HAP-1 (cell line): Measurements from ENCODE around the gene SELPLG.
A peak's percentile ranks its signal among the peaks of the same experiment; 100 is the strongest.
"Not testable (repeated sequence)": the region's sequence is repeated elsewhere in the genome, so short reads cannot be mapped to it uniquely, and the experiment has no call there.

ENCODE experiments used
- DNase-seq, 2 experiments: peaks; one replicate each; pipeline ENCODE4 v3.0.0-alpha.2; 2016 to 2020; ENCODE audit warnings: low spot score in 2 of 2
- H3K27me3 ChIP-seq: fragments of 250-450 bp; sonication (Bioruptor Pico); 2 replicates; pipeline ENCODE4 v1.5.1; 2020; ENCODE audit warnings: low read depth, mild to moderate bottlenecking, moderate library complexity
- H3K36me3 ChIP-seq: fragments of 250-450 bp; sonication (Bioruptor Pico); replicated peaks from 2 replicates; pipeline ENCODE4 v1.5.1; 2020; ENCODE audit warnings: mild to moderate bottlenecking
- H3K4me1 ChIP-seq: fragments of 250-450 bp; sonication (Bioruptor Pico); 2 replicates; pipeline ENCODE4 v1.5.1; 2020; ENCODE audit warnings: mild to moderate bottlenecking
- H3K4me3 ChIP-seq: fragments of 250-450 bp; sonication (Bioruptor Pico); 2 replicates; pipeline ENCODE4 v1.5.1; 2020; ENCODE audit warnings: mild to moderate bottlenecking, moderate library complexity
- H3K9me3 ChIP-seq: fragments of 250-450 bp; sonication (Bioruptor Pico); 2 replicates; pipeline ENCODE4 v1.5.1; 2020; ENCODE audit warnings: mild to moderate bottlenecking, moderate library complexity
- in situ Hi-C: fragments of 300-500 bp; cut with MboI; formaldehyde crosslinking; loops from 3 replicates; pipeline ENCODE4 v1.14.3; 2020; ENCODE audit warnings: low sequenced_read_pairs, inconsistent platforms, mixed read lengths

The SELPLG gene

DNA sequence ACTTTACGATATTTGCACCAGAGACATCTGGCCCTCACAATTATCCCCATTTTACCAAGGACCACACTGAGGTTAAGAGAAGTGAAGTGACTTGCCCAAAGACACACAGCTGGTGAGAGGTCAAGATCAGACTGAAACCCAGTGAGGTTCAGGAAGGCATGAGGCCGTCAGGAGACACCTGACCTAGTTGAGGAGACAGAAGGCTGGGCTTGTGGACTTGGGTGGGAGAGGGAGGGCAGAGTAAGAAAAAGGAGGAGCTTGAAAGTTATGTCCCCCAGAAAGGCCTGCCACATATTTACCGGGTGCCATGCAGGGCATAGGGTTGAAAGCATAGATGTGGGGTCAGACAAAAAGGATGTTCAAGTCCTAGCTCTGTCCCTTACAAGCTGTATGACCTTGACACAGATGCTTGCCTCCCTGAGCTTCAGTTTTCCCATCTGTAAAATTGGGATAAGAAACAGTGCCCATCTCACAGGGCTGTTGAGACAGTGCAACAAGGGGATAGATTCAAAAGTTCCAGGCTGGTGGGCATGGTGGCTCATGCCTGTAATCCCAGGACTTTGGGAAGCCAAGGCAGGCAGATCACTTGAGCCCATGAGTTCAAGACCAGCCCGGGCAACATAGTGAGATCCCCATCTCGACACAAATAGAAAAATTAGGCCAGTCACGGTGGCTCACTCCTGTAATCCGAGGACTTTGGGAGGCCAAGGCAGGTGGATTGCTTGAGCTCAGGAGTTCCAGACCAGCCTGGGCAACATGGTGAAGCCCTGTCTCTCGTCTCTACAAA lies 6.4 kb downstream of the SELPLG start:
- in situ Hi-C loops: no loop called here
- DNase-seq: no peak
- Histone ChIP-seq H3K4me3 (no peak overlapping the region), H3K27me3 (no peaks in the 10 kb centered on the region), H3K9me3 (no peaks in the 10 kb centered on the region), H3K36me3 (no peaks in the 10 kb centered on the region), H3K4me1 (no peaks in the 10 kb centered on the region)

DNA sequence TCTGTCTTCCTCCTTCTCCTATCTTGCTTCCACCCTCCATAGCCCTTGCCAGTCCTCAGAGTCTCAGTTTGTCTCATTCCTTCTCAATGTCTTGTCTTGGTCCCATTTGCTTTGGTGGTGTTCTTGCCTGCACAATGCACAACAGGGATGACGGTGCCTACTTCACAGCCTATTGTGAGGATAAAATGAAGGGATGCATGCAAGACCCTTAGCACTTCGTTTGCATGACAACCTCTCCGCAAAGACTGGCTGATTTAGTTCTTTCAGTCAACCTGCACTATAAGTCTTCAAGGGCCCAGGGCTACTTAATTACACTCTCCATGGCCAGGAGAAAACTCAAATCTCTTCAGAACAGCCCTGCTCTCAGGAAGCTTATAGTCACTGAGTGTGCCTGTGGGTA lies 8.5 kb downstream of the SELPLG start:
- DNase-seq: no peak
- in situ Hi-C loops: no loop called here

DNA sequence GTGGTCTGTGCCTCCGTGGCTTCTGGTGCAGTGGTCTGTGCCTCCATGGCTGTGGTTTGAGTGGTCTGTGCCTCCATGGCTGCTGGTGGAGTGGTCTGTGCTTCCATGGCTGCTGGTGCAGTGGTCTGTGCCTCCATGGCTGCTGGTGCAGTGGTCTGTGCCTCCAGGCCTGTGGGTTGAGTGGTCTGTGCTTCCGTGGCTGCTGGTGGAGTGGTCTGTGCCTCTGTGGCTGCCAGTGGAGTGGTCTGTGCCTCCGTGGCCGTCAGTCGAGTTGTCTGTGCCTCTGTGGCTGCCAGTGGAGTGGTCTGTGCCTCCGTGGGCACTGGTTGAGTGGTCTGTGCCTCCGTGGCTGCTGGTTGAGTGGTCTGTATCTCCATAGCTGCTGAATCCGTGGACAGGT lies 10.1 kb downstream of the SELPLG start:
- H3K9me3 ChIP-seq: no peaks in the 10 kb centered on the region
- in situ Hi-C loops: no loop called here
- no peaks in the 10 kb centered on the region for H3K4me1 ChIP-seq
- DNase-seq: no peak
- no peaks in the 10 kb centered on the region for H3K27me3 ChIP-seq
- H3K36me3 ChIP-seq: no peaks in the 10 kb centered on the region
- no peak overlapping the region for H3K4me3 ChIP-seq

More for the DNA sequence above, 8.5 kb downstream of the SELPLG start:
- Histone ChIP-seq H3K4me3 (no peak overlapping the region), H3K27me3 (no peaks in the 10 kb centered on the region), H3K4me1 (no peaks in the 10 kb centered on the region), H3K36me3 (no peaks in the 10 kb centered on the region), H3K9me3 (no peaks in the 10 kb centered on the region)

DNA sequence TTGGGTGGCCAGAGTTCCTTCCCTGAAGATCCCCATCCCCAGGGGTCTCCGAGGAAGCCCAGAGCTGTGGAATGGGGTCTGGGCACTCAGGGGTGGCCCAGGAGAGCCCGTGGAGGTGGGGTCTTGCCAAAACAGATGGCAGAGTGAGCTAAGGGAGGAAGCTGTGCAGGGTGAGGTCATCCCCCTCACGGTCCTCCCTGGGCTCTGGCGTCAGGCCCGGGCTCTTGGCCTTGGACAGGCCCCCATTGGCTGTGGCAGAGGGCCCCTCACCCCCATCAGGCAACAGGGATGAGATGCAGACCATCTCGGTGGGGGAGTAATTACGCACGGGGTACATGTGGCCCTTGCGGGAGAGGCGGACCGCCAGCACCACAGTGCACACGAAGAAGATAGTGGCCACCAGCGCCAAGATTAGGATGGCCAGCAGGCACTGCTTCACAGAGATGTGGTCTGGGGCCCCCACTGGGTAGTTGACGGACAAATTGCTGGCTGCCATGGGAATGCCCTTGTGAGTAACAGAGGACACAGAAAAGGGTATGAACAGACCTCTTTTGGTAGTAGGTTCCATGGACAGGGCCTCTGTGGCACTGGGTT lies 10.7 kb downstream of the SELPLG start:
- no peaks in the 10 kb centered on the region for H3K27me3 ChIP-seq
- no peaks in the 10 kb centered on the region for H3K36me3 ChIP-seq
- in situ Hi-C loops: no loop called here
- H3K9me3 ChIP-seq: no peaks in the 10 kb centered on the region
- no peaks in the 10 kb centered on the region for H3K4me1 ChIP-seq
- no peak overlapping the region for H3K4me3 ChIP-seq
- DNase-seq: no peak

GRCh38 chr12:108622421-108622820 lies 11.3 kb downstream of the SELPLG start:
- in situ Hi-C loops: no loop called here
- H3K27me3 ChIP-seq: no peaks in the 10 kb centered on the region
- H3K4me3 ChIP-seq: no peak overlapping the region
- no peaks in the 10 kb centered on the region for H3K36me3 ChIP-seq
- H3K9me3 ChIP-seq: no peaks in the 10 kb centered on the region
- H3K4me1 ChIP-seq: no peaks in the 10 kb centered on the region
- DNase-seq: peak in 1 of 2 experiments; percentile 56

DNA sequence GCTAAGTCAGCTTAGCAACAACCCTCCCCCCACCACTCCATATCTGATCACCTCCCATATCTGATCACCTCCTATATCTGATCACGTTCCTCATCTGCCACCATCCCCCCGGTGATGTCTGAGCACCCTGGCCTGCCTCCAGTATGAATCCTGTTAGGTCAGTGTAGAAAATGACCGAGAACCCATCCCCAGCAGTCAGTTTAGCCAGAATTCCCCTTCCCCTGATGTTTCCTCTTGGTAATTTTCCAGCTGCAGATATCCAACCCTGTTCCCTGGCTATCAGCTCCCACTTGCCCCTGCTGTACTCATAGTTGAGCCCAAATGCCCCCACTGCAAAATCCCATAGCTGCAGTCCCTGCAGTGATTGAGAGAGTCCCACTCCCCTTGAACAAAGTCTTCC lies 12.5 kb downstream of the SELPLG start:
- H3K4me1 ChIP-seq: no peaks in the 10 kb centered on the region
- H3K36me3 ChIP-seq: no peaks in the 10 kb centered on the region
- no peak for DNase-seq
- H3K4me3 ChIP-seq: no peak overlapping the region
- no peaks in the 10 kb centered on the region for H3K9me3 ChIP-seq
- no peaks in the 10 kb centered on the region for H3K27me3 ChIP-seq
- in situ Hi-C loops: no loop called here

GRCh38 chr12:108620236-108620879 lies 13.3 kb downstream of the SELPLG start:
- Histone ChIP-seq H3K27me3 (no peaks in the 10 kb centered on the region), H3K4me1 (no peaks in the 10 kb centered on the region), H3K9me3 (no peaks in the 10 kb centered on the region), H3K36me3 (no peaks in the 10 kb centered on the region), H3K4me3 (no peak overlapping the region)
- no peak for DNase-seq
- in situ Hi-C loops: no loop called here

DNA sequence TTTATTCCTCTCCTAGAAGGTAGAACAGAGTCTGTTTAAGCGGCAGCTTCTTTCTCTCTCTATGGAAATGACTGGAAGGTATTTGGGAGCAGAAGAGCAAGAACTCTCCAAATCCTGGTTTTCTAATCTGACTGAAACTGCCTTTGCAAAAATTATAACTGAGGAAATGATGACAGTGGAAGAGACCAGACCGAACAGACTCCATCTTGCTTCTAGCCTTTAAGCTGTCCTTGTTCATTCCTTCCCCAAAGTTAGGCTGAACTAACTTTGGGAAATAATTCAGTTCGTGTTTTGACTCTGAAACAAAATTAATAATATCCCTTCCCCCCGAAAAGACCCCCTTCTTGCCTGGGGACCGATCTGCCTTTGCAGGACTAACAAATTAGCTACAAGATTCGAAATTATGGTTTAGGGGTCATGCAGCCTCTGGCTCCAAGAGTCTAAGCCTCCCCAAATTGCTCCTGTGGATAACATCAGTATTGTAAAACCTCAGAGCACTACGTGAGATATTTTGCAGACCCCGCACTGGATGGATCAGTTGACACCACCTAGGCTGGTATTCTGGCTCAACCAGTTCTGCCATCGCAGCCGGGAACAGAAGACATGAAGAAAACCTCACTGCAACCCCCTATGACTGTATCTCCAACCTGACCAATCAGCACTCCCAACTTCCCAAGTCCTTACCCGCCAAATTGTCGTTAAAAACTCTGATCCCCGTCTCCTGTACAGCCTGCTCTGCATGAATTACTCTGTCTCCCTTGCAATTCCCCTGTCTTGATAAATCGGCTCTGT lies 14.1 kb downstream of the SELPLG start:
- no peak for DNase-seq
- Histone ChIP-seq H3K4me3 (no peak overlapping the region), H3K36me3 (no peaks in the 10 kb centered on the region), H3K27me3 (no peaks in the 10 kb centered on the region), H3K9me3 (no peaks in the 10 kb centered on the region), H3K4me1 (no peaks in the 10 kb centered on the region)
- in situ Hi-C loops: loop anchor here (5.0 kb wide), 1 partner anchor 52 kb away; no protein-coding TSS in a partner anchor

DNA sequence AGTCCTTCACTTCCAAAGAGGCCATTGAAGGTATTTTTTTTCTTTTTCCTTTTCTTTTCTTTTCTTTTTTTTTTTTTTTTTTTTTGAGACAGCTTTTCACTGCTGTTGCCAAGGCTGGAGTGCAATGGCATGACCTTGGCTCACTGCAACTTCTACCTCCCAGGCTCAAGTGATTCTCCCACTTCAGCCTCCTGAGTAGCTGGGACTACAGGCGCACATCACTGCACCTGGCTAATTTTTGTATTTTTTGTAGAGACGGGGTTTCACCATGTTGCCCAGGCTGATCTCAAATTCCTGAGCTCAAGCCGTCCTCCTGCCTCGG lies 14.8 kb downstream of the SELPLG start:
- in situ Hi-C loops: loop anchor here (5.0 kb wide), 1 partner anchor 52 kb away; no protein-coding TSS in a partner anchor
- not testable (repeated sequence) for DNase-seq, H3K27me3 ChIP-seq

DNA sequence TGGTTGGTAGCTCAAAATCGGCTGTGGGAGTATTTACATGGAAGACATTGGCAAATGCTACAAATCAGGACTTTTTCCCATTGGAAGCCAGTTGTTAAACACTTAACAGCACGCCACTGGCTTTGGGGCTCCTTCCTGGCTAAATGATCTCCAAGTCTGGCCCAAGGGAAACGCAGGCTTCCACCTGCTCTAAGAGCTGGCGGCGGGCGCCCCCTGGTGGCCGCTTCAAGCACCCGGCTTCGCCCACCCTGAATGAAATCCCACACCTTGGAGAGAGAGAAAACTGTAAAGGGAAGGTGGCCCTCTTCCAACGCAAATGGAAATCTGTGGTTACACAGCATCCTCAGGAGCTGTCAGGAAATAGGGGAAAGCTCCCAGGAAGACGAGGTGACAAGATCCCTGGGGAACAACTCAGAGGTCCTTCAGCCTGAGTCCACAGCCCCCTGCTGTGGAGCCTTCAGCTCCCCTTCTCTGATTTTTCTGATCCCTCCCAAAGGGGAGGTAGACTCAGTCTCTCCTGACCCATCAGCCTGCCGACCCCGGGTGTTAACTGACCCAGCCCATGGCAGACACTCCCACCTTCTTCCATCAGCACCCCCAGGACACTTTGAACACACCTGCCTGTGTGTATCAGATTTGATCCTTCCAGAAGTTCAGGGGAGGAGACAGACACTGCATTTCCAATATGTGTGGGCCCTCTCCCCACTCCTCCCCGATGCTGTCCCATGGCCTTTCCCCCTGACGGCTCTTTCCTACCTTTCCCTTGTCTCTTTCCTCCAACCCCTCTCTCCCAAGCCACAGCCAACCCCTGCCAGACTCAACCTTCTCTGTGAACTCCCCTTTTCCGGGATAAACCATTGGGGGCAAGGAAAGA lies 15.4 kb downstream of the SELPLG start:
- Histone ChIP-seq H3K9me3 (no peaks in the 10 kb centered on the region), H3K4me1 (no peaks in the 10 kb centered on the region), H3K4me3 (no peak overlapping the region), H3K27me3 (no peaks in the 10 kb centered on the region), H3K36me3 (no peaks in the 10 kb centered on the region)
- DNase-seq: peak; percentile 70 to 86
- in situ Hi-C loops: loop anchor here (5.0 kb wide), 1 partner anchor 51 kb away; no protein-coding TSS in a partner anchor

More for the DNA sequence above, 14.8 kb downstream of the SELPLG start:
- not testable (repeated sequence) for H3K4me3 ChIP-seq, H3K4me1 ChIP-seq, H3K9me3 ChIP-seq, H3K36me3 ChIP-seq

GRCh38 chr12:108616941-108617858 lies 16.5 kb downstream of the SELPLG start:
- Histone ChIP-seq H3K4me3 (no peak overlapping the region), H3K27me3 (no peaks in the 10 kb centered on the region), H3K4me1 (no peaks in the 10 kb centered on the region), H3K36me3 (no peaks in the 10 kb centered on the region), H3K9me3 (no peaks in the 10 kb centered on the region)
- in situ Hi-C loops: loop anchor here (5.0 kb wide), 1 partner anchor 50 kb away; no protein-coding TSS in a partner anchor
- DNase-seq: no peak

DNA sequence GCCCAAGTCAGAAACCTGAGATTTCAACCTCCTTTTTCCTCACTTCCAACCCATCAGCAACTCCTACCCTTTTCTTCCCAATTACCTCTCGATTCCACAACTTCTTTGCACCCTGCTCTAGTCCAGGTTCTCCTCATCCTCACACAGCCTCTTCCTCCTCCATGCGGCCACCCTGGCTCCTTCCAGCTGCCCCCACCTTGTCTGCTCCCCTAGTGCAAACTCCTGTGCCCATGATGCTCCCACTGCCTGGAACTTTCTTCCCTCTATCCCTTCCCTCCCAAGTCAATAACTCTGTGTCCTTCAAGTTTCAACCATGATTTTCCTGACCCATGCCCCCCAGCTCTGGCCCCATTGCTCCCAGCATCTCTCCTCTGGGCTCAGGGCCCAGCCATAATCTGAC lies 17.3 kb downstream of the SELPLG start:
- Histone ChIP-seq H3K36me3 (no peaks in the 10 kb centered on the region), H3K4me1 (no peaks in the 10 kb centered on the region), H3K9me3 (no peaks in the 10 kb centered on the region), H3K27me3 (no peaks in the 10 kb centered on the region), H3K4me3 (no peak overlapping the region)
- in situ Hi-C loops: loop anchor here (5.0 kb wide), 1 partner anchor 49 kb away; no protein-coding TSS in a partner anchor
- no peak for DNase-seq
